Fibroblast of skin of right biceps (primary cell): Measurements from ENCODE around the gene RLN2.

Source experiments
- DNase-seq: peaks from one replicate; pipeline ENCODE4 v3.0.0-alpha.2; 2013

RLN2 gene

GRCh38 chr9:5265939-5266338 is 38.6 kb downstream of the RLN2 start:
- no peak for DNase-seq

GRCh38 chr9:5264219-5264595 is 40.3 kb downstream of the RLN2 start:
- no peak for DNase-seq

- no peak for DNase-seq
These were observed 40.9 kb downstream of the RLN2 start for GRCh38 chr9:5263351-5264218.
